Measurements from ENCODE around the gene DRC3. TPM values are rescaled to one million over a fixed set of nuclear protein-coding genes. Genes with fewer than 3 reads are reported as not detected.

Gene DRC3
- total RNA-seq, 1 experiment from 2014 or later = 2.3 TPM

GRCh38 chr17:17963066-17963465 lies 9.6 kb upstream of the DRC3 start:
- no peak overlapping the region for H3K27ac Mint-ChIP-seq (ENCODE audit: low read depth, unreplicated experiment)
- peaks cover 7% of the 10 kb centered on the region for H3K36me3 Mint-ChIP-seq (ENCODE audit: insufficient read depth, unreplicated experiment)
- POLR2A ChIA-PET = no interaction called here
- no peak overlapping the region for H3K4me3 Mint-ChIP-seq (ENCODE audit: unreplicated experiment)
- CTCF ChIA-PET = interaction anchor here (0.6 kb wide), 1 partner anchor 20 kb away, joined by 3 read pairs; no protein-coding TSS in a partner anchor
- H3K27me3 Mint-ChIP-seq (ENCODE audit: insufficient read depth, unreplicated experiment) = no peaks in the 10 kb centered on the region
- DNase-seq (ENCODE audit: unreplicated experiment) = no peak
- TF ChIP-seq, protein P1, sequence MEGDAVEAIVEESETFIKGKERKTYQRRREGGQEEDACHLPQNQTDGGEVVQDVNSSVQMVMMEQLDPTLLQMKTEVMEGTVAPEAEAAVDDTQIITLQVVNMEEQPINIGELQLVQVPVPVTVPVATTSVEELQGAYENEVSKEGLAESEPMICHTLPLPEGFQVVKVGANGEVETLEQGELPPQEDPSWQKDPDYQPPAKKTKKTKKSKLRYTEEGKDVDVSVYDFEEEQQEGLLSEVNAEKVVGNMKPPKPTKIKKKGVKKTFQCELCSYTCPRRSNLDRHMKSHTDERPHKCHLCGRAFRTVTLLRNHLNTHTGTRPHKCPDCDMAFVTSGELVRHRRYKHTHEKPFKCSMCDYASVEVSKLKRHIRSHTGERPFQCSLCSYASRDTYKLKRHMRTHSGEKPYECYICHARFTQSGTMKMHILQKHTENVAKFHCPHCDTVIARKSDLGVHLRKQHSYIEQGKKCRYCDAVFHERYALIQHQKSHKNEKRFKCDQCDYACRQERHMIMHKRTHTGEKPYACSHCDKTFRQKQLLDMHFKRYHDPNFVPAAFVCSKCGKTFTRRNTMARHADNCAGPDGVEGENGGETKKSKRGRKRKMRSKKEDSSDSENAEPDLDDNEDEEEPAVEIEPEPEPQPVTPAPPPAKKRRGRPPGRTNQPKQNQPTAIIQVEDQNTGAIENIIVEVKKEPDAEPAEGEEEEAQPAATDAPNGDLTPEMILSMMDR (IDR thresholded peaks at IDR 0.05; ENCODE audit: unreplicated experiment) = no peak
- no TSS peak for BruUV-seq (replicated peaks)
- intact Hi-C loops (cut with micrococcal nuclease) = no loop called here
- H3K9me3 Mint-ChIP-seq (ENCODE audit: unreplicated experiment) = no peaks in the 10 kb centered on the region
- peaks cover 24% of the 10 kb centered on the region for H3K4me1 Mint-ChIP-seq (ENCODE audit: insufficient read depth, unreplicated experiment)

- H3K9me3 Mint-ChIP-seq (ENCODE audit: unreplicated experiment) = no peaks in the 10 kb centered on the region
- TF ChIP-seq, protein P1 (IDR thresholded peaks at IDR 0.05; ENCODE audit: unreplicated experiment) = no peak
- CTCF ChIA-PET = interaction anchor here (0.6 kb wide), 1 partner anchor 21 kb away, joined by 3 read pairs; no protein-coding TSS in a partner anchor
- no peaks in the 10 kb centered on the region for H3K27me3 Mint-ChIP-seq (ENCODE audit: insufficient read depth, unreplicated experiment)
- H3K4me1 Mint-ChIP-seq (ENCODE audit: insufficient read depth, unreplicated experiment) = peaks cover 16% of the 10 kb centered on the region
- no peak for DNase-seq (ENCODE audit: unreplicated experiment)
- no peak overlapping the region for H3K27ac Mint-ChIP-seq (ENCODE audit: low read depth, unreplicated experiment)
- H3K36me3 Mint-ChIP-seq (ENCODE audit: insufficient read depth, unreplicated experiment) = peaks cover 7% of the 10 kb centered on the region
- intact Hi-C loops (cut with micrococcal nuclease) = no loop called here
- no peak overlapping the region for H3K4me3 Mint-ChIP-seq (ENCODE audit: unreplicated experiment)
- no TSS peak for BruUV-seq (replicated peaks)
- POLR2A ChIA-PET = no interaction called here
These were observed 8.8 kb upstream of the DRC3 start for GRCh38 chr17:17963694-17964436.

GRCh38 chr17:17964710-17965109 lies 8.0 kb upstream of the DRC3 start:
- TF ChIP-seq, protein P1 (IDR thresholded peaks at IDR 0.05; ENCODE audit: unreplicated experiment) = no peak
- intact Hi-C loops (cut with micrococcal nuclease) = no loop called here
- Mint-ChIP-seq H3K4me3 (ENCODE audit: unreplicated experiment) (no peak overlapping the region), H3K9me3 (ENCODE audit: unreplicated experiment) (no peaks in the 10 kb centered on the region), H3K27ac (ENCODE audit: low read depth, unreplicated experiment) (no peak overlapping the region), H3K4me1 (ENCODE audit: insufficient read depth, unreplicated experiment) (peaks cover 13% of the 10 kb centered on the region), H3K36me3 (ENCODE audit: insufficient read depth, unreplicated experiment) (peaks cover 7% of the 10 kb centered on the region), H3K27me3 (ENCODE audit: insufficient read depth, unreplicated experiment) (no peaks in the 10 kb centered on the region)
- POLR2A ChIA-PET = no interaction called here
- CTCF ChIA-PET = no interaction called here
- no TSS peak for BruUV-seq (replicated peaks)
- DNase-seq (ENCODE audit: unreplicated experiment) = no peak

DNA sequence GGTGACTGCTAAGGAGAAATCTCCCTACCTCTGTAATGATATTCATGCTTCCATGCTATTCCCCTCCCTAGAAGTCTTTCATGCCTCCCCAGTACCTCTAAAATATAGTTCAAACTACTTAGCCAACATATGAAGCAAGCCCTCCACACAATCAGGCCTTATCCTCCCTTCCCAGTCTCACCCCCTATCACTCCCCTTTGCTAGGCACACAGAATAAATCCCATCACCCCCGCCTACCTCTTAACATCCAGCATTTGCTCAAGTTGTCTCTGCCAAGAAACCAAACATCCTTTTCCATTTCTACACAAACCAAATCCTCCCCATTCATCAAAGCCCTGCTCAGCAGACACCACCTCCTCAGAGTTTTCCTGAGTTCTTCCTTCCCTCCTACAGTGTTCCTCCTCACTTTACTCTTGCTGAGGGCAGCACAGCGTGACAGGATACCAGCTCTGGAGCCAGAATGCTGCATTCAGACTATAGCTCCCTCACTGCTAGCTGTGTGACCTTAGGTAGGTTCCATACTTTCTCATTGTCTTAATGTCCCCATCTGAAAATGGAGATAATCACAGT lies 7.4 kb upstream of the DRC3 start:
- no peaks in the 10 kb centered on the region for H3K27me3 Mint-ChIP-seq (ENCODE audit: insufficient read depth, unreplicated experiment)
- intact Hi-C loops (cut with micrococcal nuclease) = no loop called here
- no peak overlapping the region for H3K4me3 Mint-ChIP-seq (ENCODE audit: unreplicated experiment)
- BruUV-seq (replicated peaks) = no TSS peak
- TF ChIP-seq, protein P1 (IDR thresholded peaks at IDR 0.05; ENCODE audit: unreplicated experiment) = no peak
- H3K4me1 Mint-ChIP-seq (ENCODE audit: insufficient read depth, unreplicated experiment) = peaks cover 13% of the 10 kb centered on the region
- ChIA-PET POLR2A (no interaction called here), CTCF (no interaction called here)
- H3K27ac Mint-ChIP-seq (ENCODE audit: low read depth, unreplicated experiment) = no peak overlapping the region
- H3K9me3 Mint-ChIP-seq (ENCODE audit: unreplicated experiment) = no peaks in the 10 kb centered on the region
- peaks cover 7% of the 10 kb centered on the region for H3K36me3 Mint-ChIP-seq (ENCODE audit: insufficient read depth, unreplicated experiment)
- DNase-seq (ENCODE audit: unreplicated experiment) = no peak

Data from MCF 10A (cell line).